Measurements from ENCODE around the gene RHOD. TPM values are rescaled to one million over a fixed set of nuclear protein-coding genes. Genes with fewer than 3 reads are reported as not detected.
A peak's percentile ranks its signal among the peaks of the same experiment; 100 is the strongest.

The RHOD gene
- total RNA-seq, 4 donors from 2014 or later = 6.9 to 29.9 (median 22.6) TPM

DNA sequence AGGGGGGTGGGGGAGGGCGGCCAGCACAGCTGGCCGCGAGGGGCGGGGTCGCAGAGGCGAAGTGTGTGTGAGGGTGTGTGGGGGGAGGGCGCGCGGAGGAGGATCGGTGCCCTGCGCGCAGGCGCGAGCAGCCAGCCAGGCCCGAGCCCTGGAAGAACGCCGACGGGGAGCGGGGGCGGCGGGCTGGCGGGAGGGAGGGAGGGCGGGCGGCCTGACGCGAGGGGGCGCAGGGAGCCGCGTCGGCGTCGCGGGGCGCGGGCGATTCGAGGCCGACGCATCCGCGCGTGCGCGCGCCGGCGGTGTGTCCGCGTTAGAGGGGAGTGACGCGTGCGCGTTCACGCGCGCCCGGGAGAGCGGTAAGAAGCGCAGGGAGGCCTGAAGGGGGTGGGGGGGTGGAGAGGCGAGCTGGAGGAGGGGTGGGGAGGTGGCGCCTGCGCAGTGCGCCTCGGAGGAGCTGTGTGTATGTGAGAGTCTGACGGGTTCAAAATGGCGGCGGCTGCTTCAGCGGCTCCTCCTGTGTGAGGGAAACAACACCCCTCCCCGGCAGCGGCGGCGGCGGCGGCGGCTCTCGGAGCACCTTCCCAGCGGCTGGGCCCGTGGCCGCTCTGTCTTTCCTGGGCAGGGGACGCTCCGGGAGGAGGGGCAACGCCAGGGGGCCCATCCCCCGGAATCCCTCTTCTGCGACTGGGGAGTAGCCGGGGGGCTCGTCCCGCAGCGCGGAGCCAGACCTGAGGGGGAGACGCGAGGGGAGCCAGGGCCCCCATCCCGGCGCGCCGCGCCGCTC lies 62.3 kb downstream of the RHOD start, which contains the start of gene KDM2A:
Gene KDM2A, plus strand, starts transcription at position 463 of the 784 bp plus-strand sequence. CDS start 2,054 bp downstream, outside the sequence.
- TF ChIP-seq, protein P1, sequence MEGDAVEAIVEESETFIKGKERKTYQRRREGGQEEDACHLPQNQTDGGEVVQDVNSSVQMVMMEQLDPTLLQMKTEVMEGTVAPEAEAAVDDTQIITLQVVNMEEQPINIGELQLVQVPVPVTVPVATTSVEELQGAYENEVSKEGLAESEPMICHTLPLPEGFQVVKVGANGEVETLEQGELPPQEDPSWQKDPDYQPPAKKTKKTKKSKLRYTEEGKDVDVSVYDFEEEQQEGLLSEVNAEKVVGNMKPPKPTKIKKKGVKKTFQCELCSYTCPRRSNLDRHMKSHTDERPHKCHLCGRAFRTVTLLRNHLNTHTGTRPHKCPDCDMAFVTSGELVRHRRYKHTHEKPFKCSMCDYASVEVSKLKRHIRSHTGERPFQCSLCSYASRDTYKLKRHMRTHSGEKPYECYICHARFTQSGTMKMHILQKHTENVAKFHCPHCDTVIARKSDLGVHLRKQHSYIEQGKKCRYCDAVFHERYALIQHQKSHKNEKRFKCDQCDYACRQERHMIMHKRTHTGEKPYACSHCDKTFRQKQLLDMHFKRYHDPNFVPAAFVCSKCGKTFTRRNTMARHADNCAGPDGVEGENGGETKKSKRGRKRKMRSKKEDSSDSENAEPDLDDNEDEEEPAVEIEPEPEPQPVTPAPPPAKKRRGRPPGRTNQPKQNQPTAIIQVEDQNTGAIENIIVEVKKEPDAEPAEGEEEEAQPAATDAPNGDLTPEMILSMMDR (IDR thresholded peaks at IDR 0.05) = no peak
- ATAC-seq (ENCODE audit: low FRiP score) (peak; percentile 91), DNase-seq (ENCODE audit: low spot score) (peak; percentile 85)

DNA sequence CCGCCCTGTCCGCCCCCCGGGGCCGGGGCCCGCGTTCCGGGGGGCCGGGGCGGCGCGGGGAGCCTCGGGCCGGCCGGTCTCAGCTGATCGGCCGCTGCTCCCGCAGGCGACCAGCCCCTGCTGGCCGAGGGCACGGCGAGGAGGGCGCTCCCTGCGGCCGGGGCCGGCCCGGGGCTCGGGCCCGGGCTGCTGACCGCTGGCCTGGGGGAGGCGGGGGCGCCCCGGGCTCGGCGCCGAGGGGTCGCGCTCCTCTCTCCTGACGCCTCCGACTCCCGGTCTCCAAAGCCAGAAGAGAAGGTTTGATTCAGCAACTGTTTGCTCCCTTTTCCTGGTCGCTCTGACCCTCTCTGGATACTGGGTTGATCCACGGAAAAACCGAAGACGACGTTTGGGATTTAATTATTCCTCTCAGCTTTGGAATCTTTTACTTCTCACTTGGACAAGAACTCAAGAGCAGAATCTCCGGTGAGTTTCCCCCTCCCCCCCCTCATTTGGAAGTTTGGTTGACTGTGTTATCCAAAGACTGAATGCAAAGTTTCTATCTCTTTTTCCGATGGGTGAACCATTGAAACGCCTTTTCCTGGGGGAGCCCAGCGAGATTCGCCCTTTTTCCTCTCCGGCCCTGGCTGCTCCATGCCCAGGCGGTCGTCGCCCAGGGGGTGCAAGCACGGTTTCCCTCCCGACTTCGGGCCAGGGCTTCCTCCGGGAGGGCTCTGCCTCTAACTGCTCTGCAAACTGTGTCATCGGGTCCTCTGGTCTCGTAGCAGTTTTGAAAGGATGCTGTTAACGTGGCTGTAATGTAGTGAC lies 63.1 kb downstream of the RHOD start:
- ATAC-seq (ENCODE audit: low FRiP score) = peak; percentile 29
- no peak for DNase-seq (ENCODE audit: low spot score)
- TF ChIP-seq, protein P1 (IDR thresholded peaks at IDR 0.05) = no peak

DNA sequence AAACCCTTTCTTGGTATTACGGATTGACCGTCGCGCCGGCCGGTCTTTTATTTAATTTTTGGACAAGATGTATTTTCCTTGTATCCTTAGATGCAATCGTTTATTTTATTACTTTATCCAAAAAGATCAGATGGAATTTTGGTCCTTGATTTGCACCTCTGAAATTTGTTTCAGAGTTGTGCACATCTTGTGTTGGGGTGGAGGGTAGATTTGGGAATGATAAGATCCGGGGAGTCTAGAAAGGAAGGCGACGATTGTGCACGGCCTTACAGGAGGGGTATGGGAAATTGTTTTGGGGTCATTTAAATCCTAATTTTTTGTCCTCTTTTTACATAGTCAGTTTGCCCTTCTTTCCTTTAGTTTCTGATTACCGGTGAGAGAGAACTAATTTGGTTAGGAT lies 63.8 kb downstream of the RHOD start:
- DNase-seq (ENCODE audit: low spot score) = no peak
- no peak for ATAC-seq (ENCODE audit: low FRiP score)
- TF ChIP-seq, protein P1 (IDR thresholded peaks at IDR 0.05) = no peak

DNA sequence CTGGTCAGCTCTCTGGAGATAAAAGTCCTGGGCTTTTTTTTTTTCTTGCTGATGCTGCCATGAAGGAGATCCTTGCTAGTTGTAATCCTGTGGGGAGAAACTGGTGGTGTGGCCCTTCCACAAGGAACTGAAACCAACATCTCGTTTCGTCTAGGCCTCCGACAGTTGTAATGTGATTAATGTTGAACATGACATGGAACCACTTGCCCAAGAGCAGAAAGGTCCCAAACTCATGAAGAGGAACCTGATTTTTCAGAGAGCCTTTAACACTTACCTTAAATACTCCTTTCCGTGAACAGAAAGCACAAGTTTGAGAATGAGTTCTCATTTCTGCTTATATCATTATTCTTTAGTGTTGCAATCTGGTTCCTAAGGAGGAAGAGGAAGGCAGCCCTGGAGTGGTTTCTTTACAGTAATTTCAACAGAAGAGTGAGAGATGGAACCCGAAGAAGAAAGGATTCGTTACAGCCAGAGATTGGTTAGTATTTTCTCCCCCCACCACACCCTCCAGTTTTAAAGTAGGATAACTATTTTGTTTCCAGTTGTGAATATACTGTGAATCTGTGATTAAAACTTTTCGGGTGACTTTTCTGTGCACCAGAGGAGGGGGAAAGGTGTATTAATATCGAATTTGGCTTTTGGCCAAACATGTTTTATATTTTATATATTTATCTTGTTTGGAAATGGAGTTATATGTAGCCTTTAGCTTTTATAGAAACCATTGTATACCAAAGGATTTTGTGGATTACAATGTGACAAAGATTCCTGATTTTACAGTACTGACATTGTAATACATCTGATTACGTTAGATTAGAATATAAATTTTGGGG lies 64.4 kb downstream of the RHOD start:
- DNase-seq (ENCODE audit: low spot score) = no peak
- TF ChIP-seq, protein P1 (IDR thresholded peaks at IDR 0.05) = no peak
- no peak for ATAC-seq (ENCODE audit: low FRiP score)

Other genes starting within 250 kb of the RHOD start
- 10 to 100 TPM; 12.8 to 20.4 (median 14.5) TPM for gene RCE1, start 213.4 kb upstream of the RHOD start, total RNA-seq
- gene LRFN4, start 199.8 kb upstream of the RHOD start, total RNA-seq = 10 to 100 TPM; 10.2 to 16.6 (median 12.4) TPM
- 100 to 1,000 TPM in 3 of 4 donors, 10 to 100 TPM in 1; 91.0 to 240 (median 134) TPM for gene PC, start 98.5 kb upstream of the RHOD start, total RNA-seq
- gene C11orf86, start 81.5 kb upstream of the RHOD start, total RNA-seq = not detected
- 1 to 10 TPM in 1 of 4 donors, under 1 TPM in 2, not detected in 1; 0.36 to 1.8 (median 0.37) TPM for gene SYT12, start 33.7 kb upstream of the RHOD start, total RNA-seq
- gene KDM2A, start 62.4 kb downstream of the RHOD start, total RNA-seq = 10 to 100 TPM; 47.4 to 83.6 (median 56.6) TPM
- gene GRK2, start 209.6 kb downstream of the RHOD start, total RNA-seq = 100 to 1,000 TPM in 1 of 4 donors, 10 to 100 TPM in 3; 42.6 to 106 (median 50.7) TPM
- gene ANKRD13D, start 232.5 kb downstream of the RHOD start, total RNA-seq = 10 to 100 TPM; 18.6 to 78.2 (median 28.6) TPM
- gene SSH3, start 246.7 kb downstream of the RHOD start, total RNA-seq = 10 to 100 TPM; 22.6 to 44.6 (median 28.3) TPM